ENCODE data around the gene PHAF1. TPM values are rescaled to one million over a fixed set of nuclear protein-coding genes. Genes with fewer than 3 reads are reported as not detected.

Gene PHAF1
- total RNA-seq, 1 experiment from 2014 or later: 19.2 TPM

GRCh38 chr16:67108931-67109406 lies 772 bp upstream of the PHAF1 start:
- H4K20me1 ChIP-seq (ENCODE audit: insufficient read depth): no peaks in the 10 kb centered on the region
- ChIA-PET CTCF (no interaction called here), POLR2A (no interaction called here), RAD21 (ENCODE audit: low non-redundant PET in 1 of 2, low total read pairs in 2 of 2, uncharacterized antibody in 2 of 2, unreplicated experiment in 2 of 2) (interaction anchor here in 1 of 2 experiments (1.1 kb wide), 1 partner anchor 91 kb away, joined by 3 read pairs; no protein-coding TSS in a partner anchor)
- intact Hi-C loops (cut with micrococcal nuclease): loop anchor here (10.0 kb wide), 1 partner anchor 214 kb away; no protein-coding TSS in a partner anchor
- H3K9me2 ChIP-seq (ENCODE audit: insufficient read depth): no peaks in the 10 kb centered on the region
- H3K79me2 ChIP-seq (ENCODE audit: insufficient read depth, low read length): peaks cover 39% of the 10 kb centered on the region
- H3K27me3 ChIP-seq (ENCODE audit: insufficient read depth, low read length): no peaks in the 10 kb centered on the region
- H3K36me3 ChIP-seq (ENCODE audit: control insufficient read depth in 1 of 2, insufficient read depth in 2 of 2, low read length in 2 of 2): no peaks in the 10 kb centered on the region
- H3K9ac ChIP-seq (ENCODE audit: low read length): peak overlapping the region; percentile 81
- DNase-seq (ENCODE audit: low read depth, low spot score): no peak
- peaks cover 14 to 43% of the 10 kb centered on the region in 2 experiments; a peak in 3 of 4 replicates for H3K4me1 ChIP-seq (ENCODE audit: control insufficient read depth in 1 of 2, insufficient read depth in 2 of 2, low read length in 2 of 2)
- peak overlapping the region; percentile 53 for H3K27ac ChIP-seq (ENCODE audit: low read depth, low read length)
- no peak for ATAC-seq
- H3K4me2 ChIP-seq (ENCODE audit: low read length): peak overlapping the region; percentile 99
- peak overlapping the region; percentile 68 to 81 for H3K4me3 ChIP-seq (replicated peaks in 1 of 2; ENCODE audit: low read depth in 1 of 2, low read length in 2 of 2)
- no peak for TF ChIP-seq ZBTB33 (IDR thresholded peaks at IDR 0.05; ENCODE audit: extremely low read depth, insufficient replicate concordance, low read length)
- no peak overlapping the region for H2AFZ ChIP-seq (ENCODE audit: low read depth, low read length, poor library complexity, severe bottlenecking)
- no peaks in the 10 kb centered on the region for H3K9me3 ChIP-seq (ENCODE audit: control insufficient read depth in 1 of 2, insufficient read depth in 1 of 2, low read depth in 1 of 2, low read length in 2 of 2)
- no TSS peak for BruUV-seq (replicated peaks)

GRCh38 chr16:67111951-67112444 lies 2.3 kb downstream of the PHAF1 start:
- TF ChIP-seq FOSL1 (IDR thresholded peaks at IDR 0.05; ENCODE audit: low read depth) (no peak), ELF1 (IDR thresholded peaks at IDR 0.05; ENCODE audit: borderline replicate concordance, low read depth) (no peak), ZNF274 (IDR thresholded peaks at IDR 0.05; ENCODE audit: low read depth, low read length) (no peak), EZH2phosphoT487 (IDR thresholded peaks at IDR 0.05; ENCODE audit: borderline replicate concordance) (no peak), SRF (IDR thresholded peaks at IDR 0.05; ENCODE audit: low read depth) (no peak), MAX (IDR thresholded peaks at IDR 0.05) (no peak)
- H3K9ac ChIP-seq (ENCODE audit: low read length): no peak overlapping the region
- H3K9me3 ChIP-seq (ENCODE audit: control insufficient read depth in 1 of 2, insufficient read depth in 1 of 2, low read depth in 1 of 2, low read length in 2 of 2): no peaks in the 10 kb centered on the region
- ChIA-PET CTCF (interaction anchor here (1.8 kb wide), 1 partner anchor 8 kb away, joined by 8 read pairs; no protein-coding TSS in a partner anchor), RAD21 (ENCODE audit: low non-redundant PET in 1 of 2, low total read pairs in 2 of 2, uncharacterized antibody in 2 of 2, unreplicated experiment in 2 of 2) (no interaction called here), POLR2A (no interaction called here)
- peaks cover 32 to 66% of the 10 kb centered on the region in 2 experiments for H3K4me1 ChIP-seq (ENCODE audit: control insufficient read depth in 1 of 2, insufficient read depth in 2 of 2, low read length in 2 of 2)
- H4K20me1 ChIP-seq (ENCODE audit: insufficient read depth): no peaks in the 10 kb centered on the region
- ATAC-seq (no peak), DNase-seq (ENCODE audit: low read depth, low spot score) (no peak)
- H3K27ac ChIP-seq (ENCODE audit: low read depth, low read length): no peak overlapping the region
- intact Hi-C loops (cut with micrococcal nuclease): no loop called here
- H2AFZ ChIP-seq (ENCODE audit: low read depth, low read length, poor library complexity, severe bottlenecking): no peak overlapping the region
- peaks cover 0 to 2% of the 10 kb centered on the region in 2 experiments; a peak in 2 of 4 replicates for H3K36me3 ChIP-seq (ENCODE audit: control insufficient read depth in 1 of 2, insufficient read depth in 2 of 2, low read length in 2 of 2)
- no TSS peak for BruUV-seq (replicated peaks)
- no peaks in the 10 kb centered on the region for H3K9me2 ChIP-seq (ENCODE audit: insufficient read depth)
- H3K4me3 ChIP-seq (replicated peaks in 1 of 2; ENCODE audit: low read depth in 1 of 2, low read length in 2 of 2): no peak overlapping the region
- peaks cover 68% of the 10 kb centered on the region for H3K79me2 ChIP-seq (ENCODE audit: insufficient read depth, low read length)
- H3K4me2 ChIP-seq (ENCODE audit: low read length): peak overlapping the region; percentile 6
- H3K27me3 ChIP-seq (ENCODE audit: insufficient read depth, low read length): no peaks in the 10 kb centered on the region
